NCI-H2171 treated with DMSO at 0.1 percent for 48 hours (cell line): Measurements from ENCODE around the gene FAM131C.
"Not testable (repeated sequence)": the region's sequence is repeated elsewhere in the genome, so short reads cannot be mapped to it uniquely, and the experiment has no call there.

Experiments
- DNase-seq: peaks from one replicate; lab custom pipeline; 2025; lab: John Stamatoyannopoulos, UW

FAM131C gene

DNA sequence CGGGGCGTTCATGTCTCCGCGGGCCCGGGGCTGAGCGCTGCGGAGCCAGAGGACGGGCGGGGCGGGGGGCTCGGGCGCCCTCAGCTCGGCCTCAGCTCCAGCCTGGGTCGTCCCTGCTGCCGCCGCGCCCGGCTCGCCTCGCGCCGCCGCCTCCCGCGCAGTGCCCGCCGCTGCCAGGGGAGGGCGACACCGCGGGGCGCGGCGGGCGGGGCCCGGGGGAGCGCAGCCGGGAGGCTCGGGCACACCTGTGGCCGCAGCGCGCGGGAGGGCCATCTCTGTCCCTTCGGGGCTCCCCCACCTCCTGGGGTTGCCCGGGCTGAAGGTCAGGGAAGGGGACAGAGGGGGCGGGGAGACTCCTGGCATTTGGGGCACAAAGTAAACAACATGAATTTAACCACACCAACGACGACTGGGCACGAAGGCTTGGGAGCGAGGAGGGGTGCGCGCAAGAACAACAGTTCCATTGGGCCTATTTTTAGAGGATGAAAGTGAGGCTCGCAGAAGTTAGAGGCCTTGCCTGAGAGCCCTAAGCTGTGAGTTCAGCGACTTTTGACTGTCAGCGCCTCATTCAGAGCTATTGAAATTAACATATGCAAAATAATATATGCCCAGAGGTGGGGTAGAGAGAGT is at the start of gene FAM131C:
FAM131C (minus strand) TSS at position 162 of the 630 bp plus-strand sequence. CDS start 209 bp downstream, outside the sequence.
- peak; percentile 31 for DNase-seq

DNA sequence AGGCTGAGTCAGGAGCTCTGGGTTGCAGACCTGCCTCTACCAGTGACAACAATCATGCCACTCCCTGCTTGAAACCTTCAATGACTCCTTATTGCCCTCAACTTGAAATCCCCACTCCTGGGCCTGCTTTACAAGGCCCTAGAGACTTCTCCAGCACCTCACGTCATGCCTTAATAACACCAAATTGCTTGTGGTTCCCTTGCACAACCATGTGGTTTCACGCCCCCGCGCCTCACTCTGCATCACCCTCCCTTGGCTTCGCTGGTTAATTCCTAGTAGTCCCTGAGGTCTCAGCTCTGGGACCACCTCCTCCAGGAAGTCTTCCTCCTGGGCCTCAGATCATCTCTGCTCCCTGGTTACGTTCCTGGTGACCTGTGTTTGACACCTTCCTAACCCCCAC is 49.5 kb upstream of the FAM131C start:
- peak; percentile 8 for DNase-seq

- no peak for DNase-seq
Observed at GRCh38 chr1:16122350-16122881, 49.0 kb upstream of the FAM131C start.

- no peak for DNase-seq
Observed at GRCh38 chr1:16120940-16121410, 47.5 kb upstream of the FAM131C start.

DNA sequence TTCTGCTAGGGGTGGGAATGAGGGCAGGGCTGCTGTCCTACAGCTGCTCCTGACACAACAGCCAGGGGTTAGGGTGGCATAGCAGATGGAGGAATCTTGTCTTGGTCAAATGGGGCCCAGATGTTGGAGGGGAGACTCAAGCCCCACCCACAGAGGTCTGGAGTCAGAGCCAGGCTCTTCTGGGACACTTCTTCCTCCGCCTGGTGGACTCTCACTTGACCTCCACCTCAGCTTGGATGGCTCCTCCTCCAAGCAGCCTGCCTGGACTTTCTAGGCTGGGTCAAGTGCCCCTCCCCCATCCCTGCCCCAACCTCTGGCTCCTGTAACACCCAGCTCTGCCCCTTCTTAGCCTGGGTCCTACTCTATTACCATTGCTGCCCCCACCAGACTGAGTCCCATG is 47.0 kb upstream of the FAM131C start:
- DNase-seq, result no peak

DNA sequence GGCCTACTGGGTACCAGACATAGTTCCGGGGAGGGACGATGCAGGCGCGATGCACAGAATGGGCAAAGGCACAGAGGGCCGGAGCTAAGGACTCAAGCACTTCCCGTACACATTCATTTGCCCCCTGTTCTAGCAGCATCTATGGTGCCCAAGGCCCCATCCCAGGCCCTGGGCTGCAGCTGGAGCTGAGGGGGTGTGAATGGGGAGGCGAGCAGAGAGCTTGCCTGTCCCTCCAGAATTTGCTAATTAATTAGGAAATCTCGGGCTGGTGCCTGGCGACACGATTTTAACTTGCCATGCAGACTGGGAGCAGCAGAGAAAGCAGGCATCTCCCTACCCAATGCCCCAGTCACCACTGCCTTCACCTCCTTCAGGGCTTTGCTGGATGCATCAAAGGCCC is 46.5 kb upstream of the FAM131C start:
- no peak for DNase-seq

DNA sequence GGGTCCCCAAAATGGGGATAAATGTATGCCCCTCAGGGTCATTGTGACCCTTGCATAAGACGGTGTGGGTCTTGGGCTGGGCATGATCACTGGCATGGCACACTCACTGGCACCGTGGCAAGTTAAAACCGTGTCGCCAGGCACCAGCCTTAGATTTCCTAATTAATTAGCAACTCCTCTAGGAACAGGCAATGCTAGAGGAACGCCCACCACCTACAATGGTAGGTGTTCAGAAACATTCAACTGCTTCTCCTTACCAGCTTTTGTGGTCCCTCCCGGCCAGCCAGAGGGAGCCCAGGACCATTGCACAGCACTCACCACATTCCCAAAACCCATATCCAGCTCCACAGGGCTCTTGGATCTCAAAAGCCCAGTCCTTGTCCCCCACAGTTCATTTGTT is 46.1 kb upstream of the FAM131C start:
- DNase-seq, result no peak

DNA sequence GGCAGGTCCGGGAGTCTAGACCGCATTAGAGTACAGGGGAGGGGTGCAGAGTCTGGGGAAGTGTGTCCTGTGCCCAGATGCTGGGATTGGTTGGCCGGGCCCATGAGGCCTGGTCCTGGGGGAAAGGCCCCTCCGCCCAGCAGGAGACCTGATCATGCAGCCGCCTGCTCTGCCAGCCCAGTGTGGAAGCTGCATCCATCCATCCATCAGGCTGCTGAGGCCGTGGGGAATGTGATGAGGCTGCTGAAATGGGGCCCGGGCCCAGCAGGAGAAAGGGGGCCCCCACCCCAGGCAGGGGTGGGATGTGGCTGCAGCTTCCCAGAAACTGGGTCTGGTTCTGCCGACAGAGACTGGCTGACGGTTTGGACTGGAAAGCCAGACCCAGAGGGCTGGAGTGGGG is 45.3 kb upstream of the FAM131C start:
- DNase-seq, result no peak

DNA sequence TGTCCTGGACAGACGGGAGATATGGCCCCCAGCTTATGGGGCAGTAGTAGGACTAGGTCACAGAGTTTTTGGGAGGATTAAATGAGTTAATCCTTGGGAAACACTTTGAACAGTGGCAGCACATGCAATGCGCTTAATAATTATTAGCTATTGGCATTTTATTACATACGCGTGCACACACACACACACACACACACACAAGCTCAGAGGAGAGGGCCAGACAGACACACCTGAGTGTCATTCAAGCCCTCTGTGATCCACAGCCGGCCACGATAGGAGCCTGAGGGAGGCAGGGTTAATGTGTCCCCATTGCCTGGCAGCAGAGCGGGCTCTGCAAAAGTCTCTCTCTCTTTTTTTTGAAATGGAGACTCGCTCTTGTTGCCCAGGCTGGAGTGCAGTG is 44.5 kb upstream of the FAM131C start:
- DNase-seq, result no peak

DNA sequence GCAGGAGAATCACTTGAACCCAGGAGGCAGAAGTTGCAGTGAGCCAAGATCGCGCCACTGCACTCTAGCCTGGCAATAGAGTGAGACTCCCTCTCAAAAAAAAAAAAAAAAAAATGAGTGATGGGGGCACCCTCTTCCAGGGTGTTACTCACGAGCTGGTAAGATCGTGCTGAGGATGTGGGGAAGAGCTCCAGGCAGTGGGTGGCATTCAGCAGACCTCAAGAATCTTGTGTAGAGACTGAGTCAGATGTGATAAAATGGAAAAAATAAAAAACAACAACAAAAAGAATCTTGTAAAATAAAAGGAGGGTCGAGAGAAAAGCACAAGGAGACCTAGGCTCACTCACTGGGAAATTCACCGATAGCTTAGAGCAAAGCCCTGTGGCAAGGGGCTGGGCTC is 43.9 kb upstream of the FAM131C start:
- no peak for DNase-seq

DNA sequence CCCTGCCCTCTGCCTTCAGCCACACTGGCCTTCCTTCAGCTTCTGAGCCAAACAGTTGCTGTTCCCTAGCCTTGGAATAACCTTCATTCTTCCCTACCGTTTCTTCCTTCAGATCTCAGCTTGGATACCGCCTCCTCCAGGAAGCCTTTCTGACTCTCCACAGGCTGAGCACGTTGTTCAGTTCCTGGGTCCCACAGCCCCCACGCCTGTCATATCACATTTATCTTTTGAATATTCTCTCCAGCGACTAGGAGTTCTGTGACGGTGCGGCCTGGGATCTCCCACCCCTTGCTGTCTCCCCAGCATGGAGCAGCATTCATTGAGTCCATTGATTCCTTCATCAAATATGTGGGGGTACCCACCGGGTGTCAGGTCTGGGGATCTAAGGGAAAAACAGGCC is 43.2 kb upstream of the FAM131C start:
- DNase-seq, result no peak

DNA sequence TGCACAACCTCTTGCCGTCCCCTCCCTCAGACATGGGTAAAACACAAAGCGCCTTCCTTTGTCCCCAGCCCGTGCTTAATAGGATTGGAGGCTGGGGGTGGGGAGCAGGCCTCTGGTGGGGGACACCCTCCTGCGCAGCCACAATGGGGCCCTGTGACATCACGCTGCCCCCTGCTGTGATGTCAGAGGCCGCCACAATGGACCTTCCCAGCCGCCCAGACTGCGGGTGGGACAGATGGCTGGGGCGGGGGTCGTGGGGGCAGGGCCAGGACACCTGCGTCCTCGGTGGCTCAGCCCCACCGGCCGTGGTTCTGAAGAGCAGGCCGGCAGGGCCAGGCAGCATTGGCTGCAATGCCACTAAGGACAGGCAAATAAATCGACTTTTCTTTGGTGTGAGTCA is 42.6 kb upstream of the FAM131C start:
- DNase-seq, result no peak

DNA sequence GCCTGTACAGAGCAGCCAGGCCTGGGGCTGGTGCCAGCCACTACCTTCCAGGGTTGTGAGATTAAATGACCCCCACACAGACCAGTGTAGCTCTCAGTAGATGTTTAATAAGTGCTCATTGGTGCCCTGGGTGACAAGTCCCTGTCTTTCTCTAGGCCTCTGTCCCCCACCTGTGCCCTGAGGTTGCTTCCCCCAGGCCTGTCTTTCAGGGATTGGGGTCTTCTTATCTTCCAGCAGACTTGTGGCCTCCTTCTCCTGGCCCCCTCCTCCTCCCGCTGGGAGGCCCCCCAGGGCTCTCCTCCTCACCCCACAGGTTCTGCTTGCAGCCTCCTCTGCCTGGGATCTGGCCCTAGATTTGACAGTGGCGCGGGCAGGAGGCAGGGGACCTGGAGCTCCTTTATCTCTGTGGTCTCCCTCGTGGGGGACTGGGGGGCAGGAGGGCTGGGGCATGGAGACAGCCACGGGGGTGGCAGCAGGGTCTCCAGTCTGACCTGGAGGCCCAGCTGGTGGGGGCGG is 42.1 kb upstream of the FAM131C start:
- no peak for DNase-seq

GRCh38 chr1:16114527-16115467 is 41.3 kb upstream of the FAM131C start:
- no peak for DNase-seq

DNA sequence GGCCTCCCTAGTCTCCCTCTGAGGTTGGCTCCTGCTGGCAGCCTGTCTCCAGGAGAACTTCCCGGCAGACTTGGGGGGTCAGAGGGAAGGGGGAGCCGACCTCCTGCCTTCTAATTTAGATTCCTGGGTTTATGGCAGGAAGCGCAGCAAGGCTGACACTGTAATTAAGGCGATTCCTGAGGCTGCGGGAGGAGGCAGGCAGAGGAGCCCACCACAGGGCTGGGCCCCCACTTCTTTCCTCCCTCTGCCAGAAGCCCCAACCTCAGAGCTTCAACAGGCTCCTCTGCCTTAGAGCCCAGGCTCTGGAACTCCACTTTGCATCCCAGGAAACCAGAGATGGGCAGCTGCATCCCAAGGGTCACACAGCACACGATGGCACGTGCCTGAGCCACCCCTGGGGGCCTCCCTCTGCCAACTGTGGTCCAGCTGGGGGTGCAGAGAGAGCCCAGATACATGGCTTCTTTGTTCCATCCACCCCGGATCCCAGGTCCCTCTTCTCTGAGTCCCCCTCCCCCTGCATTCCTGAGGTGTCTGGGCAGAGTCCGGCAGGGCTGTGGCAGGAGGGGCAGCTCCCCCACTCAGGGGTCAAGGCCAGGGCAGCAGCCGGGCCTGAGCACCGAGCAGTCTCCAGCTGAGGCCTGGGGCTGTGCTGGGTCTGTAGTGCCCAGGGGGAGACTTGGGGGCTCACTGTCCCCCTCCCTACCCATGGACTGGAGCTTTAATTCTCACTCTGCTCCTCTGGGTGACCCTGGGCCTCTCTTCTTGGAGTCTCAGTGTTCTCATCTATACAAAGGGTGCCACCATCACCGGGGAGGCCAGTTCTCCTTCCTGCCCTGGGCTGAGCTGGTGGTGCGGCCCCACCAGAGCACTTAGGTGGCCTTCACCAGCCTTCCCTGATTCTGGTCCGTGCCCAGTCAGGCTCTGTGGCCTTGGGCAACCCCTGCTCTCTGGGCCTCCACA is 39.4 kb upstream of the FAM131C start:
- DNase-seq, result no peak

DNA sequence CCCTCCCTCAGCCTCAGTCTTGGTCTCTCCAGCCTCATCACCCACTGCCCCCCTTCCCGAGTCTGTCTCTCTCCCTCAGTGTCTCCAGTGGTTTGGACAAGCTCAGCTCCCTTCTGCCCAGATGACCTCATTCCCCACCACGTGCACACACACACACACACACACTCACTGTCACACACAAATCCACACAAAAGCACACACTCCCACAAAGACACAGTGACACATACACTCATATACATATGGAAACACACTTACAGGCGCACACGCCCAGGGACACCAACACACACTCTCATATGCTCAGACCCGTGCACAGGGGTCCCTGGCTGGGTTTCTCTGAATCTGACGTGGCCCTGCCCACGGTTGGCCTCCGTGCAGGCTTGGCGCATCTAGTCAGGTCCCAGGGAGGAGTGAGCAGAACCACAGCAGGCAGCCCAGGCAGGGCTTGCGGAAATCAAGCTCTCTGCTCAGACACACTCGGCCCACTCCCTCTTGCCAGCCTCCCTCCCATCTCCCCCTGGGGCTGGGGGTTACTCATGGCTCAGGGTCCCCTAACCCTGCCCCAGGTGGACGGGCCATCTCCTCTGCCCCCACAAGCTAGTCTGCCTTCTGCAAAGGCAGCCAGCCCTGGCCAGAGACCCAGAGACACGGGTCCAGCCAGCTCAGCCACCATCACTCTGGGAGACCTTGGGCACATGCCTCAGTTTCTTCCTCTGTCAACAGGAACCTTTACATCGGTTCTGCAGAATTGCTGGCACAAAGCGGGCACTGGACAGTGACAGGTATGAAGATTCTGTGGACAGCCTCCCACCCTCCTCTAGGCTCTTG is 38.5 kb upstream of the FAM131C start:
- DNase-seq, result no peak

DNA sequence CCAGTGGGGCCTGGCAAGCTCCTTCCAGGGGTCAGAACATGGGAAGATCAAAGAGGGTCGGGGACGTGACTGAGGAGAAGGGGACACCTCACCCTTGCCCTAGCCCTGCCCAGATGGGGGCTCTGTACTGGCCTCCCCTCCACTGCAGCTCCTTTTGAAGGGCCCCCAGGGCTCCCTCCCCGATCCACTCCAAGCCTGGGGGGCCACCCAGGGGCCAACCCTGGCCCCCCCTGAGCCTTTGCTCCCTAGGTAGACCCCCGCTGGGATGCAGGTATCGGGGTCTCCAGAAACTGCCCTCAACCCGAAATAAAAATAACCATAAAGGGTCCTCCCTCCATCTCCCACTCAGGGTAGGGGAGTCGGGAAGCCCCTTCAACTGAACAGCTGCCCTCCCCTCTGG is 37.4 kb upstream of the FAM131C start:
- DNase-seq, result no peak

- no peak for DNase-seq
Observed at GRCh38 chr1:16110456-16110855, 37.0 kb upstream of the FAM131C start.

DNA sequence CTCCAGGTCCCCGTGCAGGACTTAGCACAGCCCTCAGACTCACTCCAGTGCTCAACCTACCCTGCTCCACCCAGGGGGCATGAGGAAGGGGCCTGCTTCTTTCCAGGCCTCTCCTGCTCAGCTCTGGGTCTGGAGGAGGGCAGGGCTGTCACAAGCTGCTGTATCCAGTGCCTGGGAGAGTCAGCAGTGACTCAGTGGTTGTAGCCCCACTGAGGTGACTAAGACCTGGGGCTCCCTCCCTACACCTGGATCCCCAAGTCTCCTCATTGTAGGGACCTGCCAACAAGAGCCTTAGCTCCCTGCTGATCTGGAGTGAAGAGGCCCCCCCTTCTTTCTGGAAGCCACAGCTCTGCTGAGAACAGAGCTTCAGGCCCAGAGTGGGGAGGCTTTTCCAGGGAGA is 36.1 kb upstream of the FAM131C start:
- DNase-seq, result no peak

DNA sequence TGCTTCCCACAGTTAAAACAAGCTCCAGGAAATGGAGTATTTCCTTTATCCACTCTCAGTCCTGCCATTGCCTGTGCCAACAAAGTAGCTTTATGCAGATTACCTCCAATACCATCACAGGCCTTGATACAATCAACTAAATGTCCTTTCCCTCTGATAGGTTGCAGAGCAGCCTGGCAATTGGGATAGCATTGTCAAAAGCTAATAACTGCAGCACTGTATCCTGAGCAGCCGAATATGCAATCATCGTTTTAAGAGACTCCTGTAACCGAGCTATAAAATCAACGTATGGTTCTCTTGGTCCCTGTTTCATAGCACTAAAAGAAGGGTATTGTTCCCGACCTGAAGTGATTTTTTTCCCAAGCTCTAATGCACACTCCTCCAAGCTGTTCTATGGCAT is 33.6 kb upstream of the FAM131C start:
- not testable (repeated sequence) for DNase-seq

- no peak for DNase-seq
Observed at GRCh38 chr1:16101623-16102022, 28.2 kb upstream of the FAM131C start.
